K562 (cell line): Measurements from ENCODE around the gene RNF26. TPM values are rescaled to one million over a fixed set of nuclear protein-coding genes. Genes with fewer than 3 reads are reported as not detected.

Source experiments
- ATAC-seq: fragments of 200-7000 bp; cut with Tn5 transposase; 3 replicates; pipeline ENCODE4 v1.9.1; 2020; ENCODE audit warnings: moderate library complexity
- BruUV-seq: library from RNA; stranded (reverse); fragments of 400-500 nt; replicated peaks from 2 replicates; lab custom pipeline; 2021; lab: Mats Ljungman, UMichigan
- CTCF ChIA-PET: fragments of 300-600 bp; formaldehyde crosslinking; extraction: SDS; loops from one replicate; lab custom pipeline; 2021; ENCODE audit warnings: low intra/inter-chr PET ratio; lab: Yijun Ruan, JAX
- POLR2A ChIA-PET: fragments of 300-600, 350-650 bp; sonication (Branson Sonifier 250); formaldehyde crosslinking; extraction: SDS; loops from one replicate; lab custom pipeline; 2021; ENCODE audit warnings: antibody characterized with exemption, inconsistent platforms; lab: Yijun Ruan, JAX
- DNase-seq, 4 experiments: peaks; one replicate each; pipeline versions ENCODE4 v3.0.0 to v3.0.0-alpha.2; 2011 to 2018; ENCODE audit warnings: low spot score in 3 of 4, mixed read lengths in 3 of 4; ENCODE audit errors: extremely low read depth in 1 of 4
- FAIRE-seq: peaks from 2 replicates; lab custom pipeline; 2011; peaks lifted over from hg19 to GRCh38; lab: Jason Lieb, UNC
- H2AFZ ChIP-seq: 2 replicates; pipeline ENCODE4 v1.6.0; 2011; ENCODE audit warnings: low read depth, low read length, control low read depth, inconsistent platforms
- H3K27ac ChIP-seq: fragments of 200-600 bp; 3 replicates; pipeline ENCODE4 v1.8.0; 2011; ENCODE audit warnings: low read depth, mild to moderate bottlenecking, control low read depth, inconsistent platforms, low read length, moderate library complexity, mixed read lengths; ENCODE audit errors: extremely low read depth
- H3K27me3 ChIP-seq, 2 experiments: fragments of 300-600 bp in 1 of 2; 2 replicates in 1 of 2; 3 replicates in 1 of 2; pipeline versions ENCODE4 v1.6.0 to v1.8.0; 2011; ENCODE audit warnings: inconsistent platforms in 2 of 2, low read length in 2 of 2, mild to moderate bottlenecking in 1 of 2, mixed read lengths in 1 of 2, moderate library complexity in 1 of 2; ENCODE audit not compliant: control insufficient read depth in 2 of 2, insufficient read depth in 2 of 2
- H3K36me3 ChIP-seq: fragments of 300-600 bp; 3 replicates; pipeline ENCODE4 v1.8.0; 2011; ENCODE audit warnings: mild to moderate bottlenecking, low read length, inconsistent platforms; ENCODE audit not compliant: control insufficient read depth, insufficient read depth
- H3K4me1 ChIP-seq, 2 experiments: fragments of 200-600 bp in 1 of 2; replicated peaks in 1 of 2; 2 replicates in 1 of 2; 3 replicates in 1 of 2; pipeline versions ENCODE4 v1.5.1 to v1.8.0; 2011; ENCODE audit warnings: inconsistent platforms in 2 of 2, low read length in 2 of 2, mild to moderate bottlenecking in 1 of 2, mixed read lengths in 1 of 2, moderate library complexity in 1 of 2; ENCODE audit not compliant: control insufficient read depth in 2 of 2, insufficient read depth in 2 of 2
- H3K4me2 ChIP-seq: 2 replicates; pipeline ENCODE4 v1.6.1; 2011; ENCODE audit warnings: low read length, control low read depth, inconsistent platforms, mixed read lengths; ENCODE audit not compliant: insufficient read depth
- H3K4me3 ChIP-seq: fragments of 200-600 bp; sonication (generic), shearing (Covaris generic); 2 replicates; pipeline ENCODE4 v1.5.1; 2016; ENCODE audit warnings: control low read depth, inconsistent platforms
- H3K79me2 ChIP-seq: fragments of 200-600 bp; 3 replicates; pipeline ENCODE4 v1.8.0; 2011; ENCODE audit warnings: low read length, inconsistent platforms; ENCODE audit not compliant: control insufficient read depth, insufficient read depth
- H3K9ac ChIP-seq, 2 experiments: 2 replicates each; pipeline versions ENCODE4 v1.6.0 to v1.6.1; 2011; ENCODE audit warnings: low read depth in 2 of 2, low read length in 2 of 2, control low read depth in 1 of 2, inconsistent platforms in 1 of 2, mild to moderate bottlenecking in 1 of 2, mixed read lengths in 1 of 2; ENCODE audit not compliant: insufficient read depth in 1 of 2
- H3K9me1 ChIP-seq: one replicate; pipeline ENCODE4 v1.6.0; 2011; ENCODE audit warnings: inconsistent platforms, mild to moderate bottlenecking, low read length, moderate library complexity; ENCODE audit not compliant: control insufficient read depth, insufficient read depth
- H3K9me3 ChIP-seq: replicated peaks from 2 replicates; pipeline ENCODE4 v1.5.1; 2011; ENCODE audit warnings: low read depth, low read length, inconsistent platforms; ENCODE audit not compliant: control insufficient read depth, insufficient read depth
- H4K20me1 ChIP-seq: replicated peaks from 2 replicates; pipeline ENCODE4 v1.6.1; 2011; ENCODE audit warnings: low read length, inconsistent platforms, mixed read lengths; ENCODE audit not compliant: control insufficient read depth, insufficient read depth
- CCNT2 ChIP-seq: IDR thresholded peaks from 2 replicates; pipeline ENCODE4 v1.6.1; 2011; ENCODE audit warnings: borderline replicate concordance, low read depth, mild to moderate bottlenecking, moderate library complexity, mixed read lengths, low read length; ENCODE audit not compliant: insufficient read length; ENCODE audit errors: extremely low read depth
- HNRNPK ChIP-seq: fragments of 200-400 bp; formaldehyde crosslinking; IDR thresholded peaks from one replicate; pipeline ENCODE4 v1.6.1; 2018; ENCODE audit warnings: mild to moderate bottlenecking, low read depth, low read length; ENCODE audit not compliant: poor library complexity, severe bottlenecking
- PCBP1 ChIP-seq: fragments of 200-400 bp; formaldehyde crosslinking; IDR thresholded peaks from 2 replicates; pipeline ENCODE4 v1.6.1; 2018; ENCODE audit warnings: mild to moderate bottlenecking, low read depth, low read length; ENCODE audit not compliant: poor library complexity, severe bottlenecking
- RBM17 ChIP-seq: fragments of 200-400 bp; formaldehyde crosslinking; IDR thresholded peaks from 2 replicates; pipeline ENCODE4 v1.6.1; 2017; ENCODE audit warnings: low read depth, mild to moderate bottlenecking, low read length, borderline replicate concordance
- ZFP36 ChIP-seq: fragments of 150-350 bp; IDR thresholded peaks from 2 replicates; pipeline ENCODE4 v1.6.1; 2018; ENCODE audit warnings: low read length, low read depth; ENCODE audit not compliant: partially characterized antibody
- ZNF311 ChIP-seq: fragments of 250-450 bp; sonication (Bioruptor Pico); IDR thresholded peaks from 2 replicates; pipeline ENCODE4 v1.4.0; 2020; ENCODE audit warnings: mild to moderate bottlenecking, moderate library complexity
- WGBS: fragments of 100-300 bp; shearing (Covaris generic); methylation state at CpG from one replicate; pipeline ENCODE4 v1.1.6; 2016; ENCODE audit warnings: low coverage, mixed read lengths; ENCODE audit not compliant: insufficient coverage; ENCODE audit errors: missing lambda C conversion rate; 5-methylcytosine and 5-hydroxymethylcytosine counted together
- in situ Hi-C: fragments of 300-500 bp; cut with MboI; formaldehyde crosslinking; loops from 4 replicates; pipeline ENCODE4 v1.15.0; 2018; ENCODE audit warnings: inconsistent platforms, mixed read lengths
- intact Hi-C: fragments of 100-400 bp; cut with micrococcal nuclease; formaldehyde crosslinking; loops from 2 replicates; pipeline ENCODE4 v1.14.2; 2022
- polyA plus RNA-seq, 8 experiments: library from polyadenylated mRNA; depleted of rRNA in 4 of 8; stranded (reverse) in 5 of 8; unstranded in 3 of 8; fragments of >200 nt; fragmentation: Nextera tagmentation in 2 of 8; fragmentation: Illumina TruSeq in 1 of 8; extraction: Ambion mirVana in 2 of 8; extraction: Trizol in 1 of 8; gene quantifications; 2 replicates each; pipeline versions ENCODE4 v1.2.1 to v1.2.3, GENCODE V29; 2011 to 2014; ENCODE audit warnings: inconsistent platforms in 1 of 8, missing spikeins in 1 of 8
- total RNA-seq, 7 experiments: library from RNA; depleted of rRNA in 6 of 7; stranded (reverse); fragments of >200 nt in 6 of 7; fragmentation: Illumina TruSeq in 2 of 7; extraction: Trizol in 2 of 7; gene quantifications; 2 replicates each; pipeline versions ENCODE4 v1.2.1 to v1.2.3, GENCODE V29; 2011 to 2021; ENCODE audit warnings: low replicate concordance in 1 of 7

RNF26 gene
- total and polyA plus RNA-seq, 9 of the 15 experiments (the other 6 are each of a cell fraction or from before 2014, with no cell fraction given), result 5.3 to 53.6 (median 12.7) TPM

DNA sequence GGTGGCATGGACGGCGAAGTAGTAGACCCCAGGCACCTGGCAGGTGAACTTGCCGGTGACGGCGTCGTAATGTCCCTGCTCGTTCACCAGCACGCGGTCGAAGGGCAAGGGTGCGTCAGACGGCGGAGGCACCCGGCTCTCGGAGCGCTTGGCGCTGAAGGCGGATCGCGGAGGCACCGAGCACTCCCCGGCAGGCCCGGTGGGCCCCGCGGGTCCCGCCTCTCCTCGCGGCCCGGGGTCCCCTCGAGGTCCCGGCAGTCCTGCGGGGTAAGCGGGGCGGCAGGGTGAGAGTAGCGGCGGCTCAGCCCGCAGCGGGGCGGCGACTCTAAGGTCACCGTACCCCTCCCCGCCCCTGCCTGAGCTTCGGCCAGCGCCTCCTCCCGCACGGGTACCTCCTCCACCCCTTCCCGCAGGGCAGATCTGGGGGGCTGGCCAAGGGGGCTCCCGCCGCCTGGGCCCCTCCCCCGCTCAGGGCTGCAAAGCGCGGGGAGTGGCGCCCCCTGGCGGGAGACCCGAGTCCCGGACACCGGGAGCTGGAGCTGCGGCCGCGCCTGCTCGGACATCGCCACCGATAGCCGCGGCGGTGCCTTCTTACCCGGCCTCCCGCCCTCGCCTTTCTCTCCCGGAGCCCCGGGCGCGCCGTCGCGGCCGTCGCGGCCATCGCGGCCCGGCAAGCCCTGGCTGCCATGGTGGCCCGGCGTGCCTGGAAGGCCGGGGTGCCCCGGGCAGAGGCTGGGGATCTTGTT lies 5.4 kb downstream of the RNF26 start (continued):
- peak; percentile 72 for TF ChIP-seq CCNT2

DNA sequence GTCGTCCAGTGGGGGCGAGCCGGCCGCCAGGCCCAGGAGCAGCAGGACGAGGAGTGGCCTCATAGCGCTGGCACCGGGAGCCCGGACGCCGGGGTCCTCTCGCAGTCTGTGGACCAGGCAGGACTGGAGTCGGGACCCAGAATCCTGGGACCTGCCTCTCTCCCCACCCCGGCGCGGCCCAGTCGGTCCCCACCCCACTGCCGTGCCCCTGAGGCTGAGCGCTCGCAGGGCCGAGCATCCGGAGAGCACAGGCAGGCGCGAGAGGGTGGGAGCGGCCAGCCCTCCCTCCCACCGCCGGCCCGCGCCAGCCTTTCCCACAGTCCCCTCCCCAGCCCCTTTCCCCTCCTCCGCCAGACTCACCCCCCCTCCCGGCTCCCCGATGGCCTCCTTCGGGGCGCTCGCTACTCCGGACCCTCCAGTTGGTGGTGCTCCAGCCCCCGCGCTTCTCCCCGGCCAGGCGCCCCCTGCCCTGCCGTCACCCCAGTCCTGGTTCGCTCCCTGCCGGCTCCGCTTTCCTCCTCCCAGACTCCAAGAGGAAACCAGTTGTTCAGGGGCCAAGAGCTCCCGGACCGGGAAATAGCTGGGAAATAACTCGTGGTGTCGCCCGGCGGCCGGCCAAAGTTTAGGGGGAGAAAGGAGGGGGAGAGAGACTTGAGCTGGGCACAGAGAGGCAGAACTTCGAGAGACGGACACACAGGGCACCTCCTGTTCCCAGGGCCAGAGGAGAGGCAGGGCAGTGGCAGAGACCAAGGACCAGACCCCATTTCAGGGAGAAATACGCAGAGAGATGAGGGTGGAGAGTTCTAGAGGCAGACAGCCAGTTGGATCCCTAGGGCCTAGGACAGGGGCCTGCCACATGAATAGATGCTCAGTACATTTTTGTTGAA lies 6.3 kb downstream of the RNF26 start, which contains the start of gene C1QTNF5:
TSS of gene C1QTNF5 (minus strand) at position 549 of the 887 bp plus-strand sequence. CDS start at position 63, 486 bp downstream.
- ATAC-seq (peak; percentile 25), DNase-seq (peak in 2 of 4 experiments; percentile 35 to 43), FAIRE-seq (no peak)
- Histone ChIP-seq H4K20me1 (no peaks in the 10 kb centered on the region), H3K9me1 (no peaks in the 10 kb centered on the region), H3K4me2 (peak within 1 kb of the TSS; percentile 66), H2AFZ (peak within 1 kb of the TSS; percentile 91), H3K27ac (peak within 1 kb of the TSS; percentile 52; the same call in 2 of the 3 replicates), H3K9ac (peak within 1 kb of the TSS; percentile 63 to 92; a peak in 3 of 4 replicates), H3K79me2 (peaks cover 19% of the 10 kb centered on the region), H3K9me3 (no peaks in the 10 kb centered on the region), H3K4me1 (peaks cover 23 to 60% of the 10 kb centered on the region in 2 experiments; a peak in 4 of 5 replicates), H3K4me3 (peak within 1 kb of the TSS; percentile 37), H3K27me3 (peaks cover 0 to 14% of the 10 kb centered on the region in 2 experiments; a peak in 3 of 5 replicates), H3K36me3 (peaks cover 16% of the 10 kb centered on the region; the same call in 1 of the 3 replicates)
- ChIA-PET CTCF (interaction anchor here (0.7 to 1.2 kb wide), 3 partner anchors 16 to 135 kb away, joined by 3 to 6 read pairs (median 4); no protein-coding TSS in a partner anchor), POLR2A (interaction anchor here (0.6 to 1.4 kb wide), 4 partner anchors 8 to 1073 kb away, joined by 3 to 8 read pairs (median 4); no protein-coding TSS in a partner anchor)
- WGBS, result 57% methylated on average over 13 of the region's 53 CpGs
- in situ Hi-C loops (no loop called here), intact Hi-C loops (no loop called here)
- BruUV-seq, result no TSS peak
- TF ChIP-seq PCBP1 (peak; percentile 29), RBM17 (no peak), ZNF311 (CRISPR knock-in tag) (no peak), ZFP36 (no peak), HNRNPK (peak; percentile 17)
